HG03108 (cell line): ENCODE results near the gene FAM111B.
A peak's percentile ranks its signal among the peaks of the same experiment; 100 is the strongest.
"Not testable (repeated sequence)": the region's sequence is repeated elsewhere in the genome, so short reads cannot be mapped to it uniquely, and the experiment has no call there.

Experiments
- ATAC-seq: cut with Tn5 transposase; IDR thresholded peaks from one replicate; pipeline ENCODE4 v1.9.1; 2021; ENCODE audit warnings: moderate library complexity; ENCODE audit not compliant: unreplicated experiment

Gene FAM111B, protein sequence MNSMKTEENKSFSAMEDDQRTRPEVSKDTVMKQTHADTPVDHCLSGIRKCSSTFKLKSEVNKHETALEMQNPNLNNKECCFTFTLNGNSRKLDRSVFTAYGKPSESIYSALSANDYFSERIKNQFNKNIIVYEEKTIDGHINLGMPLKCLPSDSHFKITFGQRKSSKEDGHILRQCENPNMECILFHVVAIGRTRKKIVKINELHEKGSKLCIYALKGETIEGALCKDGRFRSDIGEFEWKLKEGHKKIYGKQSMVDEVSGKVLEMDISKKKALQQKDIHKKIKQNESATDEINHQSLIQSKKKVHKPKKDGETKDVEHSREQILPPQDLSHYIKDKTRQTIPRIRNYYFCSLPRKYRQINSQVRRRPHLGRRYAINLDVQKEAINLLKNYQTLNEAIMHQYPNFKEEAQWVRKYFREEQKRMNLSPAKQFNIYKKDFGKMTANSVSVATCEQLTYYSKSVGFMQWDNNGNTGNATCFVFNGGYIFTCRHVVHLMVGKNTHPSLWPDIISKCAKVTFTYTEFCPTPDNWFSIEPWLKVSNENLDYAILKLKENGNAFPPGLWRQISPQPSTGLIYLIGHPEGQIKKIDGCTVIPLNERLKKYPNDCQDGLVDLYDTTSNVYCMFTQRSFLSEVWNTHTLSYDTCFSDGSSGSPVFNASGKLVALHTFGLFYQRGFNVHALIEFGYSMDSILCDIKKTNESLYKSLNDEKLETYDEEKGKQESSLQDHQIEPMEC

DNA sequence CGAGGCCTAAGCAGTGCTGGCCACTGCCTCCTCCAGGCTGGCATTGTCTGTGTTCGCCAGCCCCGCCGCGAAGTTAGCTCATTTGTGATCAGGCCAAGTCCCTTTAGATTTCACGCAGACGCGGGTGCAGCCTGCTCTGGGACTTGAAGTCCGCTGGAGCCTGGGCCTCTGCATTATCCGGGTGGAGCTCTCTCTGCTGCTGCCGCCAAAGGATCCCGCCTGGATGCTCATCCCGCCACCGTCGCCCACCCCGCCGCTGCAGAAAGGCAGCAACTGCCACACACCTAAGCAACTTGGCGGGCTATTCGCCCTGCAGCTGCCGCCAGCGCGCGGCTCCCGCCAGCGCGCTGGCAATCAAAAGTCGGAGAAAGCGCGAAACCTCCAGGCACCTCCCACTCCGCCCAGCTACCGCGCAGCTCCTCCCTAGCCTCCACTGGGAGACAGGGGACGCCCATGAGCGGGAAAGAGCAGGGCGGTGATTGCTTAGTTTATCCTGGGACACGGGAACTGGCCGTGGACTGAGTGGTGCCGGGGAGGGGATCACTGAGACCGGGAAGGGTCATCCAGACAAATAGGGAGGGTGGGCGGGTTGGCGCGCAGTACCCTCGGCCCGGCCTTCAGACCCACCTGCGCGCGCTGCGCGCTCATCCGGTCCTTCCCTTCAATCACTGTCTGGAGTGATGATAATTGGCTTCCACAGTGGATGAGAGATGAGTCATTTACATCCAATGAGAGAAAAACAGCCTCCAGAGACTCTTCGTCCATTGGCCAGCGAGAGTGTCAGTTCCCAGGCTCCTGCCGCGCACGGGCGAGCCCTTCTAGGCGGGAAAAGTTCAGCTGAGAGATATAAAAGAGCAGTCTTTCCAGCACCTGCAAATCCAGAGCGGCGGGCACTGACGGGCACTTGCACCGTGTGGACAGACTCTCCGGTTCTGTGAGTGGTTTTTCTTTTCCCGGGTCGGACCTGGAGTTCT lies at the start of gene FAM111B:
FAM111B (plus strand) TSS at position 875 of the 974 bp plus-strand sequence. CDS start 2,389 bp downstream, outside the sequence.
- peak; percentile 66 for ATAC-seq

- ATAC-seq = peak; percentile 83
These were observed 48.7 kb upstream of the FAM111B start for GRCh38 chr11:59058120-59059033.

- not testable (repeated sequence) for ATAC-seq
These were observed 46.9 kb upstream of the FAM111B start for GRCh38 chr11:59060096-59060495.

- no peak for ATAC-seq
These were observed 44.2 kb upstream of the FAM111B start for GRCh38 chr11:59062602-59063529.

- not testable (repeated sequence) for ATAC-seq
These were observed 42.9 kb upstream of the FAM111B start for GRCh38 chr11:59063996-59064727.

- no peak for ATAC-seq
These were observed 38.0 kb upstream of the FAM111B start for GRCh38 chr11:59069087-59069486.

DNA sequence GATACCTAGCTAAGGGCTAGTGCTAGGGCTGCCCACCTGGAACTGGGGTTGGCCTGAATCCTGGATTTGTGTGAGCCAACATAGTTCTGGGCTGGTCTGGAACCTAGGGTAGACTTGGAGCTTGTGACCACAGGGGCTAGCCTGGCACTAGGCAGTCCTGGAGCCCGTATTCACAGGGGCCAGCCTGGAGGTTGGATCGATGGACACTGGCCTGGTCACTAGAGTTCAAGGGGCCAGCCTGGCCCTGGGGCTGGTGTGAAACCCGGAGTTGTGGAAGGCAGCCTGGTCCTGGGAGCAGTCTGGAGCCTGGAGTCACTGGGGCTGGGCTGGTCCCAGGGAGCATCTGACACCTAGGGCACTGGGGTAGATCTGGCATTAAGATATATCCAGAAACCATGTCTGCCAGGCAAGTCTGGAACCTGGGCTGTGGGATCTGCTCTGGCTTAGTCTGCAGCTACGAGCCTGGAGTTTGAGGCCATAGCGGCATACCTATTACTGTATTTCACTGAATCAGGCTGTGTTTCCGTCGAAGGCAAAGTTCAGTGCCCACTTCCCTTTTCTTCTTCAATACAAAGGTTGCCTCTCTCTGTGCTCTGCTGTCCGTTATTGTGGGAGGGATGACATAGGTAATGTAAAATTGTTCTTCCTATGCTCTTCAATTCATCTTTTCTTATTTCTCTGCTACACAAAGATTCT lies 30.0 kb upstream of the FAM111B start:
- peak; percentile 82 for ATAC-seq

DNA sequence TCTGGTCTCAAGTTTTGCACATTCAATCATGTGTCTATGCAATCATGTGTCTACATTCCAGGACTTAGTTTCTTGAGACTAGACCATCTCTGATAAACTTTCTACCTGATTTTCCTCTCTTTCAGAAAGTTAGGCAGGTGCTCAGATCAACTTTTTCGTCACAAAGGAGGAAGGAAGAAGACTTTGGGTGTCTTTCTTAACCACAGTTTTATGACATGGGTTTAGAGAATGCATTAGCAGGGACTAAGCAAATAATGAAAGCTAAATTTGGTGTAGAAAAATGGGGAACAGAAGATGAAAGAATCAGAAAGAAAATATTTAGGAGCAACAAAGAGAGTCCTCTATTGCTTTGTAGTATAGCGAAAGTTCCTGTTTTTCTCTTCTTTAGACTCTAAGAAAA lies 28.6 kb upstream of the FAM111B start:
- no peak for ATAC-seq

DNA sequence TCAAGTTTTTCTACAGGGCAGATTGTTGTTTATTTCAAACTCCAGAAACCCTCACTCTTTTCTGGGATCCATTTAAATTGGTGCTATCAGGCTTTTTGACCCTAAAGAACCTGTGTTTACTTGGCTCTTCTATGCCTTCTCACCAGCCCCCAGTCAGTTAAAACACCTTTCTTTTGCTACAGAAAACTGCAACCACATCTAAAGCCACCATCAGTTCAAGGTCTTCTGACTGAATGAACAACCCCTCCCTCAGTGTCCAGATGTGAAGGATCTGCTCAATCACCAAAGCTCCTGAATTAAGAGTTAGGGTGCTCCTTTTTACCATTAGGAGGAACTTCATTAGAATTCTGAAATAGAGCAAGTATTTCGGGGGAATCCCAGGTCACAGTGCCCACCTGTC lies 28.0 kb upstream of the FAM111B start:
- ATAC-seq = no peak

DNA sequence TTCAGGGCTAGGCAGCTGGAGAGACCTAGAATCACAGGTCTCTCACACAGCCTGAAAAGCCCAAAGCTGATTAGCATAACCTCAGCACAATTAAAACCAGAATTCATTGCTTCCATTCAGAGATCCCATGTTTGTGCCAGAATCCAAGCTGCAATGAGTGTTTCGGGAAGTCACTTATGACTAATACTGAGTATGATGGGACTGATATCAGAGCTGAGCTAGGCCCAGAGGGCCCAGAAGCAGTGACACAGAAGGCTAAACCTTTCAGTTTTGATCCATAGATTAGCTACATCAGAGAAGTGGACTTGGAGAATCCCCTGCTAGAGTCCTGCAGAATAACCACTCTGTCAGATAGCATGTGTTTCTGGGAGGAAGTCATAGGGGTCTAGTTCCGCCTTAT lies 26.6 kb upstream of the FAM111B start:
- not testable (repeated sequence) for ATAC-seq

- ATAC-seq = not testable (repeated sequence)
These were observed 25.5 kb upstream of the FAM111B start for GRCh38 chr11:59081430-59082020.

GRCh38 chr11:59086007-59086406 lies 21.0 kb upstream of the FAM111B start, which contains the start of gene GLYATL1B:
Gene GLYATL1B (plus strand): TSS chr11:59086307. CDS start chr11:59086307, 0 bp downstream.
- not testable (repeated sequence) for ATAC-seq

DNA sequence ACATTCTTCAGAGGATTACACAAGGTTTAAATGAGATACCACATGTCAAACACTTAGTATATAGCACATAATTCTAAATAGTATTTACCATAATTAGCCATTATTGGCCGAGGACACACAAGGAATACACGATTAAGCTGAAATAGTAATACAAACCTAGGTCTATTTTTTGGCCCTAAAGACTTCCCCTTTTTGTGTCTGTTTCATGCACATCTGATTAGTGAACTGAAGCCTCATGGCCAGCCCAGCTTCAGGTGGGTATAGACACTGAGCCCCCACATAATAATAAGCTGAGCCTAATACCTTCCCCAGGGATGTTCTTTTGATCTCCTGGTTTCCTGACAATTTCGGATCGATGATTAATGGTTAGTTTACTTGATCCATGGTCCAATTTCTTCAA lies 18.9 kb upstream of the FAM111B start:
- ATAC-seq = no peak

DNA sequence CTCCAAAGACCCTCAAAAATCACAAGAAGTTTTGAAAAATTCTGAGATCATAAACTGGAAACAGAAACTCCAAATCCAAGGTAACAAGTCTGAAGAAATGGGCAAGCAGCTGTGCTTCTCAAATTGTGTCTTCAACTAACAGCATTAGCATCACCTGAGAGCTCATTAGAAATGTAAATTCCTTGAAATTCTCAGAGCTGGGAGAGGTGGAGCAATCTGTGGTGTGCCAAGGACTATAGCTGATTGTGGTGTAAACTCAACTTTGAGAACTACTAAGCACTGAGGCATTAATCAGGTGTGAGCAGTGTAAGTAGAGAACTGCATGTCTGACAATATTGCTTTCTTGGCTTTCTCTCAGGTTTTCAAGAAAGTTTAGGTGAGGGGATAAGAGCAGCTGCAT lies 13.5 kb upstream of the FAM111B start:
- not testable (repeated sequence) for ATAC-seq

DNA sequence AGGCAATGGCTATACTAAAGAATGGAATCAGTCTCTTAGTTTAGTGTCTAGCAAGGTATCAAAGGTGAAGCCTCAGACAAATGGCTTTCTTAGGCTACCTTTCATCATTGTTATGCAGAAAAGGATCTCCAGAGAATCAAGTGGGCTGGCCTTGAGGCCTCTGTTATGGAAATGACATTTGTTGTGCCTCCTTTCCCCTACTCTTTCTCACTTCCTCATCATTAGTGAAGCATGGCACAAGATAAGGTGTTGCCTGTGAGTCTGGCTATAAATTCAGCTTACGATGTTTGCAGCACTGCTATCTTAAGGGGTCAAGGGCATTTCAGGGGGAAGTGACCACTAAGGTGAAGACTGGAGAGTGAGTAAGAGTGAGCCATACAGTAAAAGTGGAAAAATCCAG lies 11.8 kb upstream of the FAM111B start:
- peak; percentile 88 for ATAC-seq

DNA sequence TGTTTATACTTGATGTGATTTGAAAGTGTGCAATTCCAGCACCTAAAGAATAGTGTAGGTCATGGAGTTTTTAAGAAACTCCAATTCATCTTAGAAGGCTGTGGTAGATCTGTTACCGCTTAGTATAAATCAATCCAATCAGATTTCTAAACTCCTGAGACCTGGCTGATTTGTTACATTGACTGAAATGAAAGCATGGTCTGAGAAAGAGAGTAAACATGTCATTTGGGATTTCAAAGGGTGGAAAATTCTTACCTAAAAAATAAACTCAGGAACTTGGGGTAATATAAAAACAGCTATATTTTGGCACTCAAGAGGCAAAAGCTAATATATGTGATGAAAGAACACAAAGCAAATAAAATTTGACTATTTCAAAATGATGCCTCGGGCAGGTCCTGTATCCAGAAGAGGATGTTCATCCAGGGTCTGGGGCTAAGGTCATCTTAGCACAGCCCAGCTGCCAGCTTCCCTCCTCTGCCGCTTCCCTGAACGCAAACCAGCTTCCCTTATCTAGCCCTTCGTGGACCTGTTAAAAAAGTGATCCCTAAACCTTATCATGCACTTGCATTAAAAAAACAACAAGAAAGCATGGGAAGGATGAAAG lies 11.0 kb upstream of the FAM111B start:
- not testable (repeated sequence) for ATAC-seq
